ENCODE results near the gene SERPINB3. TPM values are rescaled to one million over a fixed set of nuclear protein-coding genes. Genes with fewer than 3 reads are reported as not detected.
"Not testable (repeated sequence)": the region's sequence is repeated elsewhere in the genome, so short reads cannot be mapped to it uniquely, and the experiment has no call there.

SERPINB3 gene
- not detected in 2 replicates for total RNA-seq
- polyA plus RNA-seq (2012), result not detected

DNA sequence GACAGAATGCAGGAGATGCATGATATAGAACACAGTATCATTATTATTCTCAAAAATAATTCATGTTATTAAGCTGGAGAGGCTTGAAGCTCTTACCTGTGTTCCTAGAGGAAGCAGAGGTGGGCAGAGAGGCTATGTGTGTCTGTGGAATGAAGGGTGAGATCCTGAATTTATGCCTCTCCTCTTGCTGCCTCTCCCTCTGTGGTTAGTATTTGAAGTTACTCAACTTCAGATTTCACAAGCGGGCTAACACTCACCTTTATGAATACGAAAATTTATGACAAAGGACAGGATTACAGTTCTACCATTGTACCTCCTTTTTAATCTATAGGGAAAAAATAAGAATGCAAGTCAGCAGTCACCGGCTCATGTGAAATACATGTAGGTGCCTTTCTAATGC is at the start of gene SERPINB3:
Gene SERPINB3, minus strand, starts transcription at position 144 of the 400 bp plus-strand sequence. CDS start 677 bp downstream, outside the sequence.
- DNase-seq (ENCODE audit: low read depth), result not testable (repeated sequence)

DNA sequence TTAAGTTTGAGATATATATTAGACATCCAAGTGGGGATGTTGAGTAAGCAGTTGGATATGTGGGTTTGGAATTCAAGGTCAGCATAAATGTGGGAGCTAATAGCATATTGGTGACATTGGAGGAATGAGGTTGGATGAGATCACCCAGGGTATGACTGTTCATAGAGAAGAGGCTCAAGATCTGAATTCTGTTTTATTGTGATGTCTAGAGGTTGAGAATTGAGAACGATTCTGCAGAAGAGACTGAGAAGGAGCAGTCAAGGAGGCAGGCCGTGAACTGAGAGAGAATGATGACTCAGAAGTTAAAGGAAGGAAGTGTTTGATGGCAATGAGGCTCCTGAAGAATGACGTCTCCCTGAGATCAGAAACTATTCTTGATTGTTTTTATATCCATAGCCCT is 47.0 kb upstream of the SERPINB3 start:
- peak; percentile 12 for DNase-seq (ENCODE audit: low read depth)

DNA sequence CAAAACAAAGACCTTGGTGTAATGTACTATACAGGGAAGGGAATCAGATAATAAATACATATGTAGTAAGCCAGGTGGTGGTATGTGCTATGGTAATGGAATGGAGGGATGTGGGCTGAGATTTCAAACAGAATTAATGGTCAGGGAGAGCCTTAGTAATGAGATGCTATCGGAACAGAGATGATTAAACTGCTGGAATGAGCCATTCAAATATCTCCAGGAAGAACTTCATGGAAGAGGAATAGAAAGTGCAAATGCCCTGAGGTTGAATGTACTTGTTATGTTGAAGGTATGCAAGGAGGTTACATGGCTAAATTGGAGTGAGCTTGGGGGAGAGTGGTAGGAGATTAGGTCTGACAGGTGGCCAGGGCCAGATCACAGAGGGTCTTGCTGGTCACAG is 46.1 kb upstream of the SERPINB3 start:
- no peak for DNase-seq (ENCODE audit: low read depth)

DNA sequence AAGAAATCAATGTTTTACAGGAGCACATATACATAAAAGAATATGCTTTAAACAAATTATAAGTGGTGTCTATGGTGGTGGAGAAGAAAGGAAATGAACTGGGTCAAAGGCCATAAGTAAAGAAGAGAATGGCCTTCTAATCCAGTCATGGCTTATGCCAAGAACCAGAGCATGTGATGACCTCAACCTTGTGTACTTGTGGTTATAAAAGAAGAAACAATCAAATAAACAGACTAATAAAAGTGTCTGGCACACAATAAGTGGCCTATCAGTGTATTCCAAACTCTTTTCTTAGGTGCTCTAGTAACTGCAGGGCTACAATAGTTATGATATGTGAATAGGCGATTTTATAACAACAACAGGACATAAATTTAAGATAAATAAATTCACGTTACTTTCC is 43.7 kb upstream of the SERPINB3 start:
- DNase-seq (ENCODE audit: low read depth), result no peak

DNA sequence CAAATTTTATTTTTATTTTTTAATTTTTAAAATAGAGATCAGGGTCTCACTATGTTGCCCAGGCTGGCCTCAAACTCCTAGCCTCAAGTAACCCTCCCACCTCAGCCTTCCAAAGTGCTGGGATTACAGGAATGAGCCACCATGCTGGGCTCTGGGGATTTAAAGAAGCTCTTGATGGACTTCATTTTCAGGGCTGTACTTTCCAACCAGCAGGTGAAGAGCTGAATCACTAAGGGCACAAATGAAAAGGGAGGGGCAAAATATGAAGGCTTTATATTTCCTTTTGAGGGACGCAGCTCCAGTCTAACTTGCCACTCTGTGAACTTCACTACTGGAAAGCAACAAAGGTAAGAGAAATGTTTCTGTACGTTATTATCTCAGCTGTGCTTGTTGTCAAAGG is 41.0 kb upstream of the SERPINB3 start, which contains the start of gene SERPINB11:
Gene SERPINB11, plus strand, starts transcription at position 301 of the 400 bp plus-strand sequence. CDS start 7,234 bp downstream, outside the sequence.
- DNase-seq (ENCODE audit: low read depth), result no peak

DNA sequence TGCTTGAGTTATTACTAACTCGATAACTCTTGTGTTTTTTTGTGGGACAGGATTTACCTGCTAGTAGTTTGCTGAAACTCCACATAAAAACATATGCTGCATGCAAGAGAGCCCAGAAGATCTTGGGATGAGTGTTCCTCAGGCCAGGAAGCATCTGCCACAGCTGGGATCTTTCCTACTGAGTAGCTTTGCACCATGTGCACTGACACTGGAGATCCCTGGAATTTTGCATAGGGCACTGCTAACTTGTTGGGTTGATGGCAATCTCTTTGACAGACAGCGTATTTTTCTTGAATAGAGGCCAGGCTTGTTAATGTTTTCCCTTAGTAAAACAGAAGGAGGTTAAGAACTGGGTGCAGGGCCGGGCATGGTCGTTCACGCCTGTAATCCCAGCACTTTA is 40.3 kb upstream of the SERPINB3 start:
- DNase-seq (ENCODE audit: low read depth), result no peak

DNA sequence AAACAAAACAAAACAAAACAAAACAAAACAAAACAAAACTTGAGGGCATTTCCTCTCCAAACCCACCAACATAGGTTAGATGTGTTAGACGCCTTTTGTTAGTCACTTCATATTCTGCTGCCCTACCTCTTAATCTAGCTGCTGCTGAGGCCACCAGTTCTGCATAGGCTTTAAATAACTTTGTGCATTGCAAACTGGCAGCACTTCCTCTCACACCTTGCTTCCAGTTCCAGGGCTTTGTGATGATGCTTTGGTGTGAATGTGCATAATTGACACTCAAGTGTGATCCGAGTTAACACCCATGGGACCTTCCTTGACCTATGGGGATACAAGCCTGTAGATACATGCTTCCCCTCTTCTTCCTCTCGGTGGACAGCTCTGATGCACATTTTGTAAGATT is 38.8 kb upstream of the SERPINB3 start:
- DNase-seq (ENCODE audit: low read depth), result no peak

DNA sequence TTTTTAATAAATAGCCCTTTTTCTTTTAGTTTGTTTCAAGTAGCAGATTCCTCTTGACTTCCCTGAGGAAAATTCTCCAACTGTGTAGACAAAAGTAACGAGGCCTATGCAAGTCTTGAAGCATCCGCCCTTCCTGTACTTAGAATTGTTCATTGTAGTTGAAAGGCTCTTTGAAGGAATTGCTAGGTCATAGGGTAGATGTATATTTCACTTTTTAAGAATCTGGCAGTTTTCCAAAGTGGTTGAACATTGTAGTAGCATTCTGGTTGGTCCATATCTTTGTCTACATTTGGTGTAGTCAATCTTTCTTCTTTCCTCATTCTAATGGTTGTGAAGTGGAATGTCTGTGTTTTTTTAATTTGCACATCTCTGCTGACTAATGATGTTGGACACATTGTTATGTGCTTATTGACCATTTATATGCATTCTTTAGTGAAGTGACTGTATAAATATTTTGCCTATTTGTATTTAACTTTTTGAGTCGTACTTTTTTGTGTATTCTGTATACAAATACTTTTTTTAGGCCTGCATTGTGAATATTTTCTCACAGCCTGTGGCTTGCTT is 35.5 kb upstream of the SERPINB3 start:
- DNase-seq (ENCODE audit: low read depth), result no peak

DNA sequence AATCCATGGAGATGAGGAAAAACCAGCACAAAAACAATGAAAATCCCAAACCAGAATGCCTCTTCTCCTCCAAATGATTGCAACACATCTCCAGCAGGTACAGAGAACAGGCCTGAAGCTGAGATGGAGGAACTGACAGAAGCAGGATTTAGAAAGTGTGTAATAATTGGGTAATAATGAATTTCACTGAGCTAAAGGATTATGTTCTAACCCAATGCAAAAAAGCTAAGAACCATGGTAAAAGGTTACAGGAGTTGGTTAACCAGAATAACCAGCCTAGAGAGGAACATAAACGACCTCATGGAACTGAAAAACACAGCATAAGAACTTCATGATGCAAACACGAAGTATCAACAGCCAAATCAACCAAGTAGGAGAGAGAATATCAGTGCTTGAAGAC is 27.4 kb upstream of the SERPINB3 start:
- no peak for DNase-seq (ENCODE audit: low read depth)

DNA sequence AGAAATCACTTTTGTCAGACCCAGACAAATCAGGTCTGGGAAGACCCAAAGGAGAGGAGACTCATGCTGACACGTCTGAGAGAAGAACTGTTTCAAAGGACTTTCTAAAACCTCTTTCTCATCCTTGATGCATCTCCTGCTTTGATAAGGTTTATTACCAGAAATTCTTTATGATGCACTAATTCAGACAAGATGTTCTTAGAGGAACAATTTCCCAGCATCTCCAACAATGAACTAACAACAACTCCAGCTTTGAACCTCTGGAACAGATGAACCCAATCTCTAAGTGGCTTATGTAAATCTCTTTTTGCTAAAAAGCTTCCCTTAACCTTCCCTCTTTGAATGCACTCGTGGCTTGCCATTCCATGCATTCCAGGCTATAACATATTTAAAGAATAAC is 25.2 kb upstream of the SERPINB3 start:
- no peak for DNase-seq (ENCODE audit: low read depth)

DNA sequence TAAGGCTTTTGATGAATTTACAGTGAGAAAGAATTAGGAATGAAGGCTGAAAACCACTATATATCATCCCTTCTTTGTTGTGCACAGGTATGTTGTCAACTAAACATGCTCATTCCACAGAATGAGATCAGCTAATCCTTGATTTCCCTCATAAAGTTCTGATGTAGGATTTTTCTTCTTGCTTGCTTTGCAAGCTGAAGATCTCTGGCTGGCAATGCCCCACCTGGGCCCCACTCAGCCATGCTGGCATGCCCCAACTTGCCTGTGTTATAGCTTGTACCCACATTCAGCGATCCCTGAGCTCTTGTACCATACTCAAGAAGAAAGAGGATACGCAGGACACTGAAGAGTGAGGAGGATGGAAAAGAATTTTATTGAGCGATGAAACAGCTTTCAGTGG is 23.0 kb upstream of the SERPINB3 start:
- DNase-seq (ENCODE audit: low read depth), result no peak

DNA sequence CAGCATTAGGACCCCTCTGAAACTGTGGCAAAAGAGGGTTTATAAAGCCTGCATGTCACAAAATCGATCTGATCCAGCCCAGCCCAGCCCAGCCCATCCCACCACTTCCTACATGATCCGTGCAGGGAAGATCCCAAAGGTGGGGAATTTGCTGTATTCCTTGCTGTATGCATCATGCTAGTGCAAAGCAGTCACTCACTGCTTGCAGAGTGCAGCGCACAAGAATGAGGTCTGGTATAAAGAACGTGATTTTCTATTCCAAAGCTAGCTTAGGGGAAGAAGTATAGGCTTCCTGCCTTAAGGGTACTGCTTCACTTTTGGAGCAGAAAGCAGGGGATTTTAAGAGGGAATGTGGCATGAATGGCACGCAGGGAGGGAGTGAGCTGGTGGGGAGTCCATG is 22.2 kb upstream of the SERPINB3 start:
- DNase-seq (ENCODE audit: low read depth), result no peak

DNA sequence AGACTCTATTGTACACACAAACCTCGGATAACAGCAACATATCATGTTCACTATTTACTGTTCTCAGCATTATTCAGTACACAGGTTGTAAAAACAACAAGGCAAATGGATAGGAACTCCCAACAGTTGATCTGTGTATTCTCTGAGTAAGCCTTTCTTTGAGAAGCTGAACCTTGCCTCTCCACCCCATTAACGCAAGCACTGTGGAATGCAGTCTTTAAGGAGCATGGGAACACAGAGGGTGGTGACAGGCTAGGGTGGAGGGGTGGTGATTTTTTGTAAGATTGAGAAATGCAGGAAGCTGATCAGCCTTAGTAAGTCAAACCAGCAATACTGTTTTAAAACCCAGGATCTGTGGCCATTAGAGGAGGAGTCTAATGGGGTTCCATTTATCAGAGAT is 21.5 kb upstream of the SERPINB3 start:
- peak; percentile 30 for DNase-seq (ENCODE audit: low read depth)

DNA sequence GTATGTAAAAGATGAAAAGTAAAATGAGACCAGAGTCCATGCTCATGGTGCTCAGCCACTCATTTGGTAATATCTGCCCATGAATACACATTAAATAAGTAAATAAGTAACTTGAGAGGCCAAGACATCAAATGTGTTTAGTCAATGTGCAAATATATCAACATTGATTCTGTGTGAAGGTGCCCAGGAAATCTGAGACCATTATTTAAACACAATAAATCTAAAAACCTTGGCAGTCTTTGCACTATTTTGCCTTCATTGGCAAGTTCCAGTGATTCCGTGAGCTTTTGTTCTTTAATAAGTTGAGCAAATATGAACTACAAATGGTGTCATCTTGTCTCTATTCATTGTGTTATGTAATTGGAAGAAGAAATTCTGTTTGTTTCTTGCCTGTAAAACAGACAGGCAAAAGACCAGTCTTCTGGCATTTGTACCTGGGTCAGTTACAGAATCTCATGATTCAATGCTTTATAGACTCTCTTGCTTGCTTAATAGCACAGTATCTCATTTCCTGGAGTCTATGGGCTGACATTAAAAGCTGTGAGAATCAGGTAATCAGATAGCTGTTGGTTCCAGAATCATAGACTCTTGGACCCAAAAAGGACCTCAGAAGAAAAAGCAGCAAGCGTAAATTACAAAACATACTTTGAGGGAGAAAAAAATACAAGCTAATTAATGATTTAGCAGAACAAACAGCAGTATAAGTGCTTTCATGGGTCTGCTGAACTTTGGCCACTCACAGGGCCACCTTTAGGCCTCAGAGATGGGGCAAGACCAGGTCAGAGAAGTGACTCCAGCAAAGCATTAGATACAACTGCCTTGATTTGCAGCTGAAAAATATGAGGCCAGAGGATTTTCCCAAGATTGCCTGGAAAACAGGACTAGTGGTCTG is 20.0 kb upstream of the SERPINB3 start:
- DNase-seq (ENCODE audit: low read depth), result no peak

DNA sequence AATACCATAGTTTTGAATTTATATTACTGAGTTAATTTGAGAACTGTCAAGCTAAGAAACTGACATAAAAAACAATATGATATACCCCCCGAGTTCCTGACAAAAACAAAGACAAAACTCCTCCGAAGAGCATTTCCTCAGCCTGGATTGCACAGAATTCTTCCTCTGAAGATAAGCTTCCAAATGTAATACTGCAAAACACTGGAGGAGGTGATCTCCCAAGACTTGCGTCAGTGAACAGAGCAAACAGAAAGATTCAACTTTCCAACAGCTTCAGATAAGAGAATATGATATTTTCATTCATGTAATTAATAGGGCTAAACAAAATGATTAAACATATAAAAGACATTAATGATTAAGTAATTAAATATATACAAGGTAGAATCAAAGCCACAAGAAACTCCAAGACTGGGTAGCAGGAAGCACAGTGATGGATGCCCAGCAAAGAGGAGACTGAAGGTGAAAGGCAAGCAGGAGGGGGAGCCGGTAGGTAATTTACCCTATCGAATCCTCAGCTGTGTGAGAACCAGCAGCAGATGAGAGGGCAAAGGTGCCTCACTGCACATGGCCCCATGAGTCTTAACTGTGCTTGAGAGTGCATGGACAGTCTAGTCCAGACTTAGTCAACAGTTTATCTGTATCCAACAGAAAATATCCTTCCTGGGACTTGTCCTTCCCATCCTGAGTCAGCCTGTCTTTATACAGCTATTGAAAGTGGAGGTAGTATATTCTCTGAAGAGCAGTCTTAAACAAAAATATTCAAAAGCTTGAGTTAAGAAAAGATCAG is 18.3 kb upstream of the SERPINB3 start:
- no peak for DNase-seq (ENCODE audit: low read depth)

DNA sequence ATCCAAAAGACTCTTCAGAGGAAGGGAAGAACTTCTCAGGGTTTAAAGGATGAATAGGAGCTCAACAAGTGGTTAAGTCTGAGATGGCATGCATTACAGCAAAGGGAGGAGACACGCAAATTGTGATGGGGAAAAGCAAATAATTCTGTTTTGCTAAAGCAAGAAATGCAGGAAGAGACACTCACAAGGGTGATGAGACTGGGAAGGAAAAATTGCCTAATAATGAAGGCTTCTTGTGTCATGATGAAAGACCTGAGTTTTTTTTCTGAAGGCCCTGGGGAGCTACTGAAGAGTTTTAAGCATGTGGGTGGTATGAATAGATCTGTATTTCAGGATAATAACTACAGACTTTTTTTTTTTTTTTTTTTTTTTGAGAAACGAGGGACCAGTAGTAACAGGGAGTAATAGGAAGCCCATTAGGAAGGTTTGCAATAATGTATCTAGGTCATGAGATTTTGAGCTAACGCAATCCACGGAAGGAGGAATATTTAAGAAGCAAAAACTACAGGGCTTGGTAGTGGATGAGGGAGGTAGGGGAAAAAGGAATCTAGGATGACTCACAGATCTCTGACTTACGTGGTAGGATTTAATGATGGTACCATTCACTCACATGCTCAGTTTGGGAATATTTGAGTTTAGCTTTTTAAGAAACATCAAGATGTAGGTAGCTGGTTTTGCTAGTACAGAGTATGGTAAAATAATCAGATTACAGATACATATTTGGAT is 16.0 kb upstream of the SERPINB3 start:
- no peak for DNase-seq (ENCODE audit: low read depth)

DNA sequence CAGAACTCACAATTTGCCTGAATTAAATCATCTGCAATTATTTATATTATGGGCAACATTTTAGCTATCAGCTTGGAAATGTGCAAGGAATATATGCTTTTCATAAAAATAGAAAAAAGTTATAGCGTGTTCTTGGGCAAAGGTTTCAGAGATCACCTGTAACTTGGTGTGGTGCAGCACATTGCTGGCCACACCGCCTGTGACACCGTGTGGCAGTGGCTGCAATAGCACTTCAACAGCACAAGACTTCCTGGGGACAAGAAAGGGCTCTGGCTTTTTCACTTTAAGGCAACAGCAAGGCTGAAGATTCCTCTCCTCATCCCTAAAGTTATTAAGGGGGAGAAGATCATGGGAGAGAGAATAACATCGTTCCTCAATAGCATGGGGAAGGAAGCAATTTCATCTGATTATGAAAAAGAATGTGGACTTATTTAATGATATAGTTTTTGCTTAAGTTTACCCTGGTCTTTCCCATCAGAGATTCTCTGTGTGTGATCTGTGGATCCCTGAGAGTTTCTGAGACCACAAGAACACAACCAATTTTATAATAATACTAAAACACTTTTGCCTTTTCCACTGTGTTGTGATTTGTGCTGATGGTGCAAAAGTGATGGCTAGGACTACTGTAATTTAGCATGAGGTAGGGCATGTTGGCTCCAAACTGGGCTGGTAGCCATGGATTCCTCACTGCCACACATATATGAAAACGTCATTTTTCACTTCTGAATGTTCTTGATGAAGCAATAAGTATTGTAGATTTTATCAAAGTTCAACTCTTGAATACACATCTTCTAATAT is 15.0 kb upstream of the SERPINB3 start:
- DNase-seq (ENCODE audit: low read depth), result no peak

DNA sequence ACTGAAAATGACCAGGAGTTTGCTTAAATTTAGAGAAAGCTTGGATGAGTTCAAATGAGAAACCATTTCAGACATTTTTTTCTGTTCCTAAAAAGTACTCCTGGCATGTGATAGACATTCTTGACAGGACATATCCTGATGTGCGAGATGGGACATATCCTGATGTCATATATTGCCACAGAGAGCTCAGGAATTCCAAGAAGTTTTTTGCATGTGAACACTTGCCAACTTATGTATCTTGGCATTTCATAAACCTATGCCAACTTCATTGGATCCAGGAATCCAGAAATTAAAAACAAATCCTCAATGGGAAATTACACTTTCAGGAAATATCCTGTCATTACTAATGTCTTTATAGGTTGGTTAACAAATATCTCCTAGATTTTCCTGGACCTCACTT is 2.9 kb upstream of the SERPINB3 start:
- no peak for DNase-seq (ENCODE audit: low read depth)

DNA sequence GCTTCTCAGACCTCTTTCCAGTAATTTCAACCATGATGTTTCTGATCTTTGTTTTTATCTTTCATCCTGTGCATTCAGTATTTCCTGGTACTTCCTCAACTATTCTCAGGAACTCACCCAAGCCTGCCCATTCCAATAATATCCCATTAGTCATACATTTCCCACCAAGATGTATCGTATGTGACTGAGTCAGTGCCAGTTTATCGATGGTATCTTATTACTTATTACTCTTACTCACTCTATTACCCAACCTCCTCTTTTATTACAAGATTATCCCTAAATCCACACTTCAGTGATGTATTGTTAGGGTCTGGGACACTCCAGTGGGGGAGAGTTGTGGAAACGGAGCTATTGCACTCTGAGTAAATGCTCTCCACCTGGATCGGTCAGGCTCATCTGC is 2.8 kb downstream of the SERPINB3 start:
- not testable (repeated sequence) for DNase-seq (ENCODE audit: low read depth)

DNA sequence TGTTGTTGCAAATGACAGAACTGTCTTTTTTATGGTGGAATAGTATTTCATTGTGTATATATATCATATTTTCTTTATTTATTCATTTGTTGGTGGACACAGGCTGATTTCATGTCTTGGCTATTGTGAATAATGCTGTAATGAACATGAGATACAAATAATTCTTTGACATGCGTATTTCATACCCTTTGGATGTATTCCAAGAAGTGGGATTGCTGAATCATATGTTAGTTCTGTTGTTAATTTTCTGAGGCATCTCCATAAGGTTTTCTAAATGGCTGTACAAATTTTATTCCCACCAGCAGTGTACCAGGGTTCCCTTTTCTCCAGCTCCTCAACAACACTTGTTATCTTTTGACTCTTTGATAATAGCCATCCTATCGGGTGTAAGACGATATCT is 11.4 kb downstream of the SERPINB3 start:
- not testable (repeated sequence) for DNase-seq (ENCODE audit: low read depth)

Measured in myocyte (in vitro differentiated cells).